SK-N-SH (cell line): ENCODE measurements around the gene SRPK1. TPM values are rescaled to one million over a fixed set of nuclear protein-coding genes. Genes with fewer than 3 reads are reported as not detected.

Experiments used
- CTCF ChIA-PET: fragments of 300-600, 350-600 bp; formaldehyde crosslinking; extraction: SDS; loops from one replicate; lab custom pipeline; 2021; lab: Yijun Ruan, JAX
- POLR2A ChIA-PET: fragments of 350-600 bp; sonication (Branson Sonifier 250); formaldehyde crosslinking; extraction: SDS; loops from one replicate; lab custom pipeline; 2020; ENCODE audit warnings: antibody characterized with exemption, inconsistent platforms; lab: Yijun Ruan, JAX
- DNase-seq: peaks from one replicate; pipeline ENCODE4 v3.0.0; 2012
- H2AFZ ChIP-seq: fragments of 200-600 bp; sonication (generic); 2 replicates; pipeline ENCODE4 v1.8.1; 2016; ENCODE audit warnings: antibody characterized with exemption, mild to moderate bottlenecking, low read depth
- H3F3A ChIP-seq: fragments of 200-600 bp; sonication (generic); replicated peaks from 2 replicates; pipeline ENCODE3; 2016; ENCODE audit warnings: antibody characterized with exemption, mild to moderate bottlenecking; ENCODE audit not compliant: insufficient read depth
- H3K27ac ChIP-seq, 2 experiments: fragments of 200-500 bp in 1 of 2; fragments of 200-600 bp in 1 of 2; sonication (Bioruptor generic) in 1 of 2; sonication (generic), shearing (Covaris generic) in 1 of 2; 2 replicates each; pipeline versions ENCODE4 v1.5.1 to v1.6.1; 2014 to 2016; ENCODE audit warnings: low read depth in 2 of 2, inconsistent platforms in 1 of 2, low read length in 1 of 2, mild to moderate bottlenecking in 1 of 2, mixed read lengths in 1 of 2
- H3K27me3 ChIP-seq: fragments of 200-600 bp; sonication (generic), shearing (Covaris generic); 2 replicates; pipeline ENCODE4 v1.6.1; 2016; ENCODE audit warnings: mixed run types; ENCODE audit not compliant: insufficient read depth
- H3K36me3 ChIP-seq, 2 experiments: fragments of 200-500 bp in 1 of 2; fragments of 200-600 bp in 1 of 2; sonication (Bioruptor generic) in 1 of 2; sonication (generic) in 1 of 2; replicated peaks in 1 of 2; 2 replicates each; pipeline versions ENCODE3 to v1.5.1; 2014 to 2016; ENCODE audit warnings: low read length in 1 of 2, mild to moderate bottlenecking in 1 of 2; ENCODE audit not compliant: insufficient read depth in 2 of 2, control insufficient read depth in 1 of 2
- H3K4me1 ChIP-seq, 2 experiments: fragments of 200-500 bp in 1 of 2; fragments of 200-600 bp in 1 of 2; sonication (Bioruptor generic) in 1 of 2; sonication (generic), shearing (Covaris generic) in 1 of 2; 2 replicates each; pipeline versions ENCODE4 v1.5.1 to v1.6.1; 2014 to 2016; ENCODE audit warnings: low read depth in 1 of 2, low read length in 1 of 2, mixed run types in 1 of 2; ENCODE audit not compliant: insufficient read depth in 2 of 2, control insufficient read depth in 1 of 2
- H3K4me2 ChIP-seq: fragments of 200-600 bp; sonication (generic), shearing (Covaris generic); 2 replicates; pipeline ENCODE4 v1.6.1; 2017; ENCODE audit warnings: mixed run types
- H3K4me3 ChIP-seq, 2 experiments: fragments of 200-500 bp in 1 of 2; fragments of 200-600 bp in 1 of 2; sonication (Bioruptor generic) in 1 of 2; sonication (generic), shearing (Covaris generic) in 1 of 2; 2 replicates each; pipeline versions ENCODE4 v1.5.1 to v1.8.1; 2014 to 2016; ENCODE audit warnings: low read depth in 2 of 2, inconsistent platforms in 1 of 2, low read length in 1 of 2, mild to moderate bottlenecking in 1 of 2, mixed read lengths in 1 of 2, moderate library complexity in 1 of 2
- H3K79me2 ChIP-seq: fragments of 200-600 bp; sonication (generic); 2 replicates; pipeline ENCODE4 v1.8.1; 2017; ENCODE audit warnings: mild to moderate bottlenecking; ENCODE audit not compliant: insufficient read depth
- H3K9ac ChIP-seq: fragments of 200-600 bp; sonication (generic); 2 replicates; pipeline ENCODE4 v1.6.1; 2017; ENCODE audit warnings: mixed run types
- H3K9me2 ChIP-seq: fragments of 200-600 bp; sonication (generic); 2 replicates; pipeline ENCODE4 v1.6.1; 2017; ENCODE audit warnings: mixed run types
- H3K9me3 ChIP-seq: fragments of 200-600 bp; sonication (generic); 2 replicates; pipeline ENCODE4 v1.6.1; 2017; ENCODE audit warnings: mixed run types, mild to moderate bottlenecking, moderate library complexity
- H4K20me1 ChIP-seq: fragments of 200-600 bp; sonication (generic); 2 replicates; pipeline ENCODE4 v1.6.1; 2017; ENCODE audit warnings: mild to moderate bottlenecking, mixed run types; ENCODE audit not compliant: insufficient read depth
- CHD2 ChIP-seq: fragments of 150-350 bp; IDR thresholded peaks from 2 replicates; pipeline ENCODE4 v1.6.1; 2018; ENCODE audit warnings: low read length; ENCODE audit not compliant: partially characterized antibody
- ELF1 ChIP-seq: IDR thresholded peaks from 2 replicates; pipeline ENCODE4 v1.4.0; 2012
- EP300 ChIP-seq, 2 experiments: IDR thresholded peaks; 2 replicates each; pipeline versions ENCODE4 v1.4.0 to v1.6.1; 2012; ENCODE audit warnings: borderline replicate concordance in 1 of 2, low read depth in 1 of 2, low read length in 1 of 2
- EZH2phosphoT487 ChIP-seq: fragments of 200-600 bp; sonication (generic); IDR thresholded peaks from 2 replicates; pipeline ENCODE4 v1.6.1; 2017; ENCODE audit warnings: low read depth, mixed run types, mild to moderate bottlenecking, antibody characterized with exemption, moderate library complexity, borderline replicate concordance
- FOXJ3 ChIP-seq: sonication (generic); formaldehyde crosslinking; IDR thresholded peaks from 2 replicates; pipeline ENCODE4 v1.5.1; 2020; ENCODE audit warnings: mild to moderate bottlenecking, missing genetic modification reagents
- FOXM1 ChIP-seq: IDR thresholded peaks from 2 replicates; pipeline ENCODE4 v1.4.0; 2012; ENCODE audit warnings: low read depth, mild to moderate bottlenecking
- GABPA ChIP-seq: IDR thresholded peaks from 2 replicates; pipeline ENCODE4 v1.4.0; 2012; ENCODE audit warnings: low read depth, mild to moderate bottlenecking
- GATA2 ChIP-seq: sonication (generic); formaldehyde crosslinking; IDR thresholded peaks from 2 replicates; pipeline ENCODE4 v1.5.0; 2020; ENCODE audit warnings: mild to moderate bottlenecking, missing genetic modification reagents
- IRF3 ChIP-seq: fragments of 150-350 bp; IDR thresholded peaks from 2 replicates; pipeline ENCODE4 v1.6.1; 2016; ENCODE audit warnings: mild to moderate bottlenecking, low read depth, low read length
- MEF2A ChIP-seq: IDR thresholded peaks from 2 replicates; pipeline ENCODE4 v1.4.0; 2012; ENCODE audit warnings: low read depth, borderline replicate concordance
- NRF1 ChIP-seq: IDR thresholded peaks from 2 replicates; pipeline ENCODE4 v1.6.1; 2012; ENCODE audit warnings: low read depth, mild to moderate bottlenecking, low read length
- PBX3 ChIP-seq: IDR thresholded peaks from 2 replicates; pipeline ENCODE4; 2012
- RAD21 ChIP-seq: IDR thresholded peaks from 2 replicates; pipeline ENCODE4 v1.6.1; 2012; ENCODE audit warnings: mild to moderate bottlenecking, low read length
- RFX5 ChIP-seq: IDR thresholded peaks from 2 replicates; pipeline ENCODE4 v1.6.1; 2012; ENCODE audit warnings: mild to moderate bottlenecking, improper control_type of control experiment, low read length
- RXRA ChIP-seq: IDR thresholded peaks from 2 replicates; pipeline ENCODE4 v1.4.0; 2012; ENCODE audit warnings: low read depth, mild to moderate bottlenecking, borderline replicate concordance
- SMC3 ChIP-seq: IDR thresholded peaks from 2 replicates; pipeline ENCODE4 v1.6.1; 2012; ENCODE audit warnings: low read depth, low read length, improper control_type of control experiment
- TEAD4 ChIP-seq: IDR thresholded peaks from 2 replicates; pipeline ENCODE4 v1.4.0; 2012; ENCODE audit warnings: mild to moderate bottlenecking, borderline replicate concordance; ENCODE audit not compliant: insufficient read depth
- USF1 ChIP-seq: IDR thresholded peaks from 2 replicates; pipeline ENCODE4 v1.4.0; 2012; ENCODE audit warnings: low read depth, borderline replicate concordance
- USF2 ChIP-seq: fragments of 150-350 bp; IDR thresholded peaks from 2 replicates; pipeline ENCODE4 v1.6.1; 2017; ENCODE audit warnings: antibody characterized with exemption, low read length, low read depth, borderline replicate concordance
- ZBTB33 ChIP-seq: IDR thresholded peaks from 2 replicates; pipeline ENCODE4 v1.4.0; 2012; ENCODE audit warnings: low read depth, borderline replicate concordance
- WGBS: methylation state at CpG from one replicate; pipeline ENCODE4 v1.1.6; 2017; ENCODE audit warnings: low lambda C conversion rate; 5-methylcytosine and 5-hydroxymethylcytosine counted together
- polyA plus RNA-seq, 3 experiments: library from polyadenylated mRNA; depleted of rRNA; stranded (reverse); fragments of >200 nt; gene quantifications; 2 replicates each; pipeline ENCODE4 v1.2.3, GENCODE V29; 2012

SRPK1 gene
- polyA plus RNA-seq, 1 of the 3 experiments (the other 2 are of a cell fraction): 10.6 TPM

- TF ChIP-seq EP300 (IDR thresholded peaks at IDR 0.05; ENCODE audit: borderline replicate concordance in 1 of 2, low read depth in 1 of 2, low read length in 1 of 2) (no peak), RAD21 (no peak), GABPA (no peak), MEF2A (no peak), EZH2phosphoT487 (no peak)
- TF ChIP-seq, all 33 proteins: peak for 0
Observed at GRCh38 chr6:35790683-35791082, 130.2 kb downstream of the SRPK1 start (continued).

- Histone ChIP-seq H3K4me1 (no peaks in the 10 kb centered on the region), H3K9me2 (no peaks in the 10 kb centered on the region), H2AFZ (no peak overlapping the region), H3K9me3 (no peaks in the 10 kb centered on the region), H3K79me2 (no peaks in the 10 kb centered on the region), H3K4me3 (no peak overlapping the region), H3K27me3 (peaks cover 44% of the 10 kb centered on the region), H3K4me2 (no peak overlapping the region), H3K27ac (no peak overlapping the region), H3F3A (no peaks in the 10 kb centered on the region), H3K36me3 (no peaks in the 10 kb centered on the region), H3K9ac (no peak overlapping the region), H4K20me1 (no peaks in the 10 kb centered on the region)
- WGBS: 25% methylated on average over 4 of the region's 4 CpGs
- CTCF ChIA-PET: interaction anchor here (1.3 to 1.8 kb wide), 3 partner anchors 8 to 32 kb away, joined by 3 to 8 read pairs (median 6); partner anchors contain the start of gene CLPS
- DNase-seq: no peak
- POLR2A ChIA-PET: no interaction called here
- TF ChIP-seq CHD2 (no peak), IRF3 (no peak), GATA2 (CRISPR knock-in tag) (no peak), EP300 (IDR thresholded peaks at IDR 0.05; ENCODE audit: borderline replicate concordance in 1 of 2, low read depth in 1 of 2, low read length in 1 of 2) (no peak), ZBTB33 (no peak), SMC3 (no peak), FOXJ3 (CRISPR knock-in tag) (no peak), RXRA (no peak), EZH2phosphoT487 (no peak), GABPA (no peak), FOXM1 (no peak), RFX5 (no peak), USF2 (no peak), PBX3 (no peak), USF1 (no peak), NRF1 (no peak), MEF2A (no peak), ELF1 (no peak), TEAD4 (no peak)
Observed at GRCh38 chr6:35788423-35788982, 132.4 kb downstream of the SRPK1 start.
